Testis (tissue), 2 donors: ENCODE measurements around the gene MACROH2A1.

Experiments used
- POLR2A ChIP-seq: fragments of 450-650 bp; IDR thresholded peaks from one replicate; pipeline ENCODE4 v1.6.1; 2017; ENCODE audit warnings: antibody characterized with exemption, mild to moderate bottlenecking, moderate library complexity
- TF ChIP-seq, protein P1 (sequence below), 3 experiments: fragments of 450-650 bp in 2 of 3; fragments of 200-600 bp in 1 of 3; sonication (generic) in 1 of 3; IDR thresholded peaks; one replicate each; pipeline ENCODE4 v1.5.1; 2016 to 2019; ENCODE audit warnings: antibody characterized with exemption in 3 of 3, mild to moderate bottlenecking in 2 of 3, moderate library complexity in 1 of 3

DNA sequence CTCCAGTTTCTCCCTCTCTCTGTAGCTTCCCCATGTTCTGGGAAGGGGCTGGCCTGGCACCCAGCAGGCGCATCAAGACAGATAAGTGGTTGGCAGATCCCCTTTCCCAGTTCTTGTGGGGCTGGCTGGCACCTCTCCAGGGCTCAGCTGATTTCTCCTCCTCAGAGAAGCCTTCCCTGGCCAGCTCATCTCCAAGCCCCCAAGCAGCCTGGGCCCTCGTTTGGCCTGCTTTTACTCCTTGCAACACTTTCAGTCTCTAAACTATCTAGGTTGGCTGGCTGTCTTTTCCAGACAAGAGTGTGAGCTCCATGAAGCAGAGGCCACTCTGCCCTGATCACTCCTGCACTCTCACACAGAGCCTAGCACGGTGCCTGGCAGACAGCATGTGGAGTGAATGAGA is 13.5 kb downstream of the MACROH2A1 start:
- TF ChIP-seq, protein P1, sequence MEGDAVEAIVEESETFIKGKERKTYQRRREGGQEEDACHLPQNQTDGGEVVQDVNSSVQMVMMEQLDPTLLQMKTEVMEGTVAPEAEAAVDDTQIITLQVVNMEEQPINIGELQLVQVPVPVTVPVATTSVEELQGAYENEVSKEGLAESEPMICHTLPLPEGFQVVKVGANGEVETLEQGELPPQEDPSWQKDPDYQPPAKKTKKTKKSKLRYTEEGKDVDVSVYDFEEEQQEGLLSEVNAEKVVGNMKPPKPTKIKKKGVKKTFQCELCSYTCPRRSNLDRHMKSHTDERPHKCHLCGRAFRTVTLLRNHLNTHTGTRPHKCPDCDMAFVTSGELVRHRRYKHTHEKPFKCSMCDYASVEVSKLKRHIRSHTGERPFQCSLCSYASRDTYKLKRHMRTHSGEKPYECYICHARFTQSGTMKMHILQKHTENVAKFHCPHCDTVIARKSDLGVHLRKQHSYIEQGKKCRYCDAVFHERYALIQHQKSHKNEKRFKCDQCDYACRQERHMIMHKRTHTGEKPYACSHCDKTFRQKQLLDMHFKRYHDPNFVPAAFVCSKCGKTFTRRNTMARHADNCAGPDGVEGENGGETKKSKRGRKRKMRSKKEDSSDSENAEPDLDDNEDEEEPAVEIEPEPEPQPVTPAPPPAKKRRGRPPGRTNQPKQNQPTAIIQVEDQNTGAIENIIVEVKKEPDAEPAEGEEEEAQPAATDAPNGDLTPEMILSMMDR (IDR thresholded peaks at IDR 0.05): no peak
- TF ChIP-seq POLR2A: no peak
